Right ventricle myocardium superior (tissue), 1 donor: Measurements from ENCODE around the gene NASP. TPM values are rescaled to one million over a fixed set of nuclear protein-coding genes. Genes with fewer than 3 reads are reported as not detected.

ENCODE experiments used
- ATAC-seq: fragments of 200-7000 bp; cut with Tn5 transposase; one replicate; pipeline ENCODE4 v1.9.1; 2020; ENCODE audit warnings: mild to moderate bottlenecking; ENCODE audit not compliant: poor library complexity
- DNase-seq: peaks from one replicate; pipeline ENCODE4 v3.0.0-alpha.2; 2020
- intact Hi-C: fragments of 100-400 bp; cut with DNase I; formaldehyde crosslinking; loops from one replicate; pipeline ENCODE4 v1.11.2; 2022
- total RNA-seq: library from RNA; stranded (reverse); fragmentation: NEBNext Ultra II Directional; extraction: Animal tissue kit (Norgen Biotek cat#: 25700); gene quantifications from one replicate; pipeline ENCODE4 v1.2.1, GENCODE V29; 2021
- donor health status: DM: no; HTN: yes; CAD: no; lungs with severe emphysema.

NASP gene
- total RNA-seq, 1 donor from 2014 or later: 28.7 TPM

- intact Hi-C loops: no loop called here
- ATAC-seq (peak; percentile 70), DNase-seq (no peak)
Observed at GRCh38 chr1:45647248-45648021, 63.6 kb downstream of the NASP start.

- no peak for DNase-seq
- intact Hi-C loops: no loop called here
- no peak for ATAC-seq
Observed at GRCh38 chr1:45654540-45655280, 70.9 kb downstream of the NASP start.

- DNase-seq (no peak), ATAC-seq (no peak)
- intact Hi-C loops: no loop called here
Observed at GRCh38 chr1:45656573-45657226, 72.9 kb downstream of the NASP start.

- intact Hi-C loops: no loop called here
- DNase-seq (no peak), ATAC-seq (no peak)
Observed at GRCh38 chr1:45658171-45658570, 74.3 kb downstream of the NASP start.

GRCh38 chr1:45659222-45659621, 75.4 kb downstream of the NASP start:
- DNase-seq (no peak), ATAC-seq (no peak)
- intact Hi-C loops: no loop called here

- intact Hi-C loops: no loop called here
- DNase-seq (no peak), ATAC-seq (no peak)
Observed at GRCh38 chr1:45660336-45660735, 76.5 kb downstream of the NASP start.

GRCh38 chr1:45666836-45667235, 83.0 kb downstream of the NASP start:
- peak; percentile 56 for ATAC-seq
- no peak for DNase-seq
- intact Hi-C loops: no loop called here

GRCh38 chr1:45667321-45668111, 83.7 kb downstream of the NASP start:
- intact Hi-C loops: no loop called here
- ATAC-seq: peak; percentile 49
- DNase-seq: no peak

Other genes with a start within 250 kb of the NASP start
- gene TOE1, start 243.9 kb upstream of the NASP start, total RNA-seq: 2.9 TPM
- 6.1 TPM for gene MUTYH, start 243.6 kb upstream of the NASP start, total RNA-seq
- 1.5 TPM for gene TESK2, start 92.9 kb upstream of the NASP start, total RNA-seq
- 0.38 TPM for gene CCDC163, start 84.0 kb upstream of the NASP start, total RNA-seq
- 19.1 TPM for gene MMACHC, start 83.7 kb upstream of the NASP start, total RNA-seq
- gene PRDX1, start 62.2 kb upstream of the NASP start, total RNA-seq: 319 TPM
- gene AKR1A1, start 33.2 kb upstream of the NASP start, total RNA-seq: 43.3 TPM
- gene CCDC17, start 40.0 kb downstream of the NASP start, total RNA-seq: 1.0 TPM
- gene GPBP1L1, start 102.5 kb downstream of the NASP start, total RNA-seq: 72.6 TPM
- gene TMEM69, start 104.1 kb downstream of the NASP start, total RNA-seq: 22.1 TPM
- gene IPP, start 166.6 kb downstream of the NASP start, total RNA-seq: 13.9 TPM
- gene MAST2, start 219.6 kb downstream of the NASP start, total RNA-seq: 97.0 TPM